IPS-18c (cell line): Measurements from ENCODE around the gene FBF1.
A peak's percentile ranks its signal among the peaks of the same experiment; 100 is the strongest.
"Not testable (repeated sequence)": the region's sequence is repeated elsewhere in the genome, so short reads cannot be mapped to it uniquely, and the experiment has no call there.

Experiments
- H3K4me3 ChIP-seq: 2 replicates; pipeline ENCODE4 v1.7.0; 2013; ENCODE audit warnings: low read depth, mild to moderate bottlenecking, low read length, moderate library complexity; ENCODE audit not compliant: insufficient read depth
- H3K9me3 ChIP-seq: one replicate; pipeline ENCODE4 v1.6.1; 2013; ENCODE audit warnings: mild to moderate bottlenecking, low read length, moderate library complexity; ENCODE audit not compliant: control insufficient read depth, insufficient read depth

Gene FBF1, protein sequence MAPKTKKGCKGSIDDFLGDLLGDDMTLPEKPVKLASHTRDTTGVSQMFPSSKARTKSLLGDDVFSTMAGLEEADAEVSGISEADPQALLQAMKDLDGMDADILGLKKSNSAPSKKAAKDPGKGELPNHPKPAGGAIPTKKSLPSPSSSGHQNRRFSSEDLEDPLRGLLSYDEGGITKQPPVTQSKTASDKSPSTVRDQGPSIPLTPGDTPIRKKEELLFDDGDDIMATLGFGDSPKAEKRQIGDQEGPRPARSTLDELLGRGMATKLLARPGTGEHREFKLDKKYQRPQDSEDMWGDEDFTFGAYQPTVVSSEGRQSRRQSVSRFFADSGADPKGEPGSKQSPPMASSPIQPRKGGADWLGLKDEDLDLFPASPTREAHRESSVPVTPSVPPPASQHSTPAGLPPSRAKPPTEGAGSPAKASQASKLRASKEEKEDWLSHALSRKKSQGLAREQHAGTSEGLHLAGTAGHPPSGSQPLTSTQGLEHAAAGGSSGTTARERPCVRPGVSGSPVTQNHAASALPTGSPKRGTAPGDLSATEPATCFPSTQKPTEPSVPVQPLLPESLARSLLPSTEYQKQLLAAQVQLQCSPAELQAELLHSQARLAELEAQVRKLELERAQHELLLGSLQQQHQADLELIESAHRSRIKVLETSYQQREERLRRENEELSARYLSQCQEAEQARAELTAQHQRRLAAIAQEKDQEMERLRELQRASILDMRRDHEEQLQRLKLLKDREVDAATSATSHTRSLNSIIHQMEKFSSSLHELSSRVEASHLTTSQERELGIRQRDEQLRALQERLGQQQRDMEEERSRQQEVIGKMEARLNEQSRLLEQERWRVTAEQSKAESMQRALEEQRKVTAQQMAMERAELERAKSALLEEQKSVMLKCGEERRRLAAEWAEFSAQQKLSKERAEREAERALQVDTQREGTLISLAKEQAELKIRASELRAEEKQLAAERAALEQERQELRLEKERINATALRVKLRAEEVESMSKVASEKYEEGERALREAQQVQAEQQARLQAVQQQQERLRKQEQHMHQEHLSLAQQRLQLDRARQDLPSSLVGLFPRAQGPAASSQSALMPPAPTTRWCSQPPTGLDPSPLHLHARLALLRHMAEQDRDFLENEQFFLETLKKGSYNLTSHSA

DNA sequence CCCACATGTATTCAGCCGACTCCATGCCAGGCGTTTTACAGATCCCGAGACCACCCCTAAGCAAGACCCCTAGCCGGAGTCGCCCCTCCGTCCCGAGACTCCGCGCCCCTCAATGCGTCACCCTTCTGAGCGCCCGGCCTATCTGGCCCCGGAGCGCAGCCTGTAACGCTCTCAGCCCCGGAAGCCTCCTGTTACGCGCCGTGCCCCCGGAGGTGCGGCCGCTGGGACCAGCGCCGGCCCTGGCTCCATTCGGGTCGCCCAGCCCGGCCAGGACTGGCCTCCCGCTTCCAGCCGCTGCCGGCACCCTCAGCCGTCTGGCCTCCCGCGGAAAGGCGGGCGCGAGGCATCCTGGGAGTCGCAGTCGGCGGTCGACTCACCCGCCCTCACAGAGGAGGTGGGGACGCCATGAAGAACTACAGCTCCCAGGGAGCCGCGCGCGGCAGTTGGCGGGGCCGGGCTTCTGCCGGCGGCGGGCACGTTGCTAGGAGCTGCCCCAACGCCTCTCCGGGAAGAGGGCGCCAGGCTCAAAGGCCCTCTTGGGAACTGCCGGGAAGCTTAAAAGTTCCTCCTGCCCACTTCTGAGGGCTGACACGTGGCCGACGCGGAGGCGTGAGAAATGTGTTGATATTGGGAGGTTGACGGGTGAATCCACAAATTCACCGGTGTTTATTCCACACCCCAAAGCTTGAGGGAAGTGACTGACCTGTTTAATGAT, at the start of gene FBF1:
TSS of gene FBF1 (minus strand) at position 316 of the 715 bp plus-strand sequence. CDS start 2,893 bp downstream, outside the sequence.
- no peaks in the 10 kb centered on the region for H3K9me3 ChIP-seq
- peak within 1 kb of the TSS; percentile 89 for H3K4me3 ChIP-seq

DNA sequence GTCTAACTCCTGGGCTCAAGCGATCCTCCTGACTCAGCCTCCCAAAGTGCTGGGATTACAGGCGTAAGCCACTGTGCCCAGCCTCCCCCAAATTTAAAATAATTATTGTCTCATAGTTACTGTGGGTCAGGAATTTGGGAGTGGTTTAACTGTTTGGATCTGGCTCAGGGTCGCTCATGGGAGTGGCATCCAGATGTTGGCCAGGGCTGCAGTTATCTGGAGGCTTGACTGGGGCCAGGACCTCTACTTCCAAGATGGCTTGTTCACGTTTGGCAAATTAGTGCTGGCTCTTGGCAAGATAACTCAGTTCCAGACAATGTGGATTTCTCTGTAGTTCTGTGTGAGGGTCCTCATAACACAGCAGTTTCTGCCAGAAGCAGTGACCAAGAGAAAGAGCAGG, 46.2 kb upstream of the FBF1 start:
- no peak overlapping the region for H3K4me3 ChIP-seq
- H3K9me3 ChIP-seq, result no peaks in the 10 kb centered on the region

DNA sequence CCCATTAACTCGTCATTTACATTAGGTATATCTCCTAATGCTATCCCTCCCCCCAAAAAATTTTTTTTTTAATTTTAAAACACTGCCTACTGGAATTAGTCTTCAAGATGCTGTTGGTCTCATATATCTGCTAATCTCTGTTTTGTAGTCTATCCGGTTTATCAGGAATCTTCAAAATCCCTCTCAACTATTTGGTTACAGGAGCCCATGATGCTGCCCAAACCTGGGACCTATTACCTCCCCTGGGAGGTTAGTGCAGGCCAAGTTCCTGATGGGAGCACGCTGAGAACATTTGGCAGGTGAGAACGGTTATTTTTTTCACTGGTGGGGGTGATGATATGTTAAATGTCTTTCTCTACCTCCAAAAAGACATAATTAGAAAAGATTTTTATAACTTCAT, 45.1 kb upstream of the FBF1 start:
- Histone ChIP-seq H3K4me3 (no peak overlapping the region), H3K9me3 (no peaks in the 10 kb centered on the region)

DNA sequence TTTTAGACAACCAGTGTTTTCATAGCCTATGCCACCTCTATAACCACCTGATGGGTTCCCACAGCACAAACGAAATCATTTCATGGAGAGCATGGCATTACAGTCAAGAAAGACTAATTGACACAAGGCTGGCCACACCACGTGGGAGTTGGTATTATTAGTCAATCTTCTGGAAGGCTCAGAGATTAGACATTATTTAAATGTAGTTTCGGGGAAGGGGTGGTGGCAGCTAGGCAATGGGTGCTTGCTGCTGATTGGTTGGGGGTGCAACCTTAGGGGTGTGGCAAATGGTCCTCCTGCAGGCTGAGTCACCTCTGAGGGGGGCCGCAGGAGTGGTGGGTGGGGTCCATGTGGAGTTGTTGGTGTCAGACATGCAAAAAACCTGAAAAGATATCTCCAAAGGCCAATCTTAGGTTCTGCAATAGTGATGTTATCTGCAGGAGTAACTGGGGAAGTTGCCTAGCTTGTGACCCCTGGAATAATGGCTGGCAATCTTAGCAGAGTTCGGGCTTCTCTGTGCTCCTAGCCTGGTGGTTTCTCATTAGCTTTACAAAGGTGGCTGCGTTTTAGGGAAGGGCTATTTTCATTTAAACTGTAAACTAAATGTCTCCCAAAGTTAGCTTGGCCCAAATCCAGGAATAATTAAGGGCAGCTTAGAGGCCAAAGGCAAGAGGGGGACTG, 42.8 kb upstream of the FBF1 start:
- Histone ChIP-seq H3K9me3 (no peaks in the 10 kb centered on the region), H3K4me3 (no peak overlapping the region)

DNA sequence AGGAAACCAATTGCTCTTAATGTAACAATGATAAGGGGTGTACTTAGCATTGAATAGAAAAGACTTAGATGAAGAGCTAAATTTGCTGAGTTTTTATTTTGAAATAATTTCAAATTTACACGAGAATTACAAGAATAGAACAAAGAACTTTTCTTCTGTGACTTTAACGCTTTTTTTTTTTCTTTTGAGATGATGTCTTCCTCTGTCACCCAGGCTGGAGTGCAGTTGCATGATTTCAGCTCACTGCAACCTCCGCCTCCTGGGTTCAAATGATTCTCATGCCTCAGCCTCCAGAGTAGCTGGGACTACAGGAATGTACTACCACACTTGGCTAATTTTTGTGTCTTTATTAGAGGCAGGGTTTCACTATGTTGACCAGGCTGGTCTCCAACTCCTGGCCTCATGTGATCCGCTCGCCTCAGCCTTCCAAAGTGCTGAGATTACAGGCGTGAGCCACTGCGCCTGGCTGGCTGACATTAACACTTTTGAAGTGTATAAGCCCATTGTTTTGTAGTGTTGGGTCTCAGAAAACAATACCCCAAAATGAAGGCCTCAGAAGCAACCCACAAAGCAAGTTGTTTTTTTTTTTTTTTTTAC, 40.3 kb upstream of the FBF1 start:
- H3K4me3 ChIP-seq, result no peak overlapping the region

DNA sequence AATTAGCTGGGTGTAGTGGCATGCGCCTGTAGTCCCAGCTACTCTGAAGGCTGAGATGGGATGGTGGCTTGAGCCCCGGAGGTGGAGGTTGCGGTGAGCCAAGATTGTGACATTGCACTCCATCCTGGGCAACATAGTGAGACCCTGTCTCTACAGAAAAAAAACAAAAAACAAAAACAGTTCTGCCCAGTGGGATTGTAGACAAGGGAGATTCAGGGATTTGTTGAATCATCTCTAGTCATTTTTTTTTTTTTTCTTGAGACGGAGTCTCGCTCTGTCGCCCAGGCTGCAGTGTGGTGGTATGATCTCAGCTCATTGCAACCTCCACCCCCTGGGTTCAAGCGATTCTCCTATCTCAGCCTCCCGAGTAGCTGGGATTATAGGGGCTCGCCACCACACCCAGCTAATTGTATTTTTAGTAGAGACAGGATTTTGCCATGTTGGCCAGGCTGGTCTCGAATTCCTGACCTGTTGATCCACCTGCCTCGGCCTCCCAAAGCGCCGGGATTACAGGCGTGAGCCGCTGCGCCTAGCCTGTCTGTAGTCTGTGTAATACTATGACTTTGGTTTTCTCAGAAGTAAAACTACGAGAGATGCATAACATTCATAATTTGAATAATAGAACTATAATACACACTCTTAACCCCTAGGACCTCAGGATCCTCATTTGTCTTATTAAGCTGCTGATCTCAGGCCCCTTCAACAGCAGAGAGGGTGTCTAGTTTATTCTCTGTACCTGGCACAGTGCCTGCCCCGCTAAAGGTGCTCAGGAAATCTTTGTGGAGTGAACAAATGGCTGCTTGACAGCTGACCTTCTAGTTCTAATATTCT, 39.6 kb upstream of the FBF1 start:
- Histone ChIP-seq H3K9me3 (no peaks in the 10 kb centered on the region), H3K4me3 (peak overlapping the region; percentile 89)

More for the DNA sequence above, 40.3 kb upstream of the FBF1 start:
- H3K9me3 ChIP-seq, result no peaks in the 10 kb centered on the region

DNA sequence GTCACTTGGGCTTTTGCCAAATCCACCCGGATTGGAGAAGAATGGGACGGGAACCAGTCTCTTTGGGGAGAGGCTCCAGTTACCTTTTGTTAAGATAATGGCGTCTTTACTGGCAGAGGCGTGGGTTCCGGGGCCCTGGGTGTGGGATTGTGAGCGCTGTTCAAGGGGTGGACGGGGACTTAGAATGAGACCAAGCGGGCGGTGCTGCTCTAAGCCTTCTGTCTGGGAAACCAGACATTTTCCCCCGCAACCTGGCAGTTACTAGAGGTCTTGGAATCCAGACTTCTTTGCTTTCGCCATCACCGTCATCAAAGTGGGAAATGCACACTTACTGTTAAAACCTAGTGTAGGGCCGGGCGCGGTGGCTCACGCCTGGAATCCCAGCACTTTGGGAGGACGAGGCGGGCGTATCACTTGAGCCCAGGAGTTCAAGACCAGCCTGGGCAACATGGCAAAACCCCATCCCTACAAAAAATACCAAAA, 38.9 kb upstream of the FBF1 start:
- no peaks in the 10 kb centered on the region for H3K9me3 ChIP-seq

DNA sequence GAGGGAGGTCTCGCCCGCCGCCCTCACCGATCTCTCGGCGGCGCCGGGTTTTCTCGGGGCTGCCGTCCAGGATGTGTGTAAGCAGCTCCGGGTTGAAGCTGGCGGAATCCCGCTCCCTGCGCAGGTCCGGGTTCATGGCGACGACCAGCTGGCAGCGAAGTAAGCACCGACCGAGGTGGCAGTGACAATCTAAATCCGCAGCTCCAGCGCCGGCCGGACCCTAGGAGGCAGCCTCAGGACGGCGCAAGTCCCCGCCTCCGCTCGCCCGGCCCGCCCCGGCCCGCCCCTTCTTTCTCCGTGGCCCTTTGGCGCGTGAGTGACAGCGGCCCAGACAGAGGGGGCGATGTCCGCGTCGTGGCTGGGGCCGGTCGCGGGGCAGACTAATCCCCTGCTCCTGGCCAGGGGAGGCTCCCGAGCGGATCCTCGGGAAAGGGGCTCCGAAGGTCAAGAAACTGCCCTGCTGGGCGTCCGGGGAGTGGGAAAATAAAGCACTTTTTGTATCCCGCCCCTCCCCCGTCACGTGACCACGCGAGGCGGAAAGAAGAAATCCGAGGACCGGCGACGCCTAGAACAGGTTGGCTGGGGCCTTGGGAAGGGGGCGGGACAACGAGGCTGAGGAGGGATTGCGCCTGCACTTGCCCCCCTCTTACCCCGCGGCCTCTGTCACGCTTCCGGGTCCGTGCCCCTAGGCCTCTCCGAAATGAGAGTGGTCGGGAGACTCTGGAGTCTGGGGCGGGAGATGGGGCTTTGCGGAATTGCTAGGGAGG, 38.3 kb upstream of the FBF1 start, which contains the start of the genes ACOX1 and TEN1:
TSS of gene ACOX1 (minus strand) at position 229 of the 767 bp plus-strand sequence. CDS start at position 136, 93 bp downstream.
TSS of gene TEN1 (plus strand) at position 303 of the 767 bp plus-strand sequence. CDS start 6,953 bp downstream, outside the sequence.
- no peaks in the 10 kb centered on the region for H3K9me3 ChIP-seq

More for the DNA sequence above, 38.9 kb upstream of the FBF1 start:
- peak overlapping the region; percentile 89 for H3K4me3 ChIP-seq

DNA sequence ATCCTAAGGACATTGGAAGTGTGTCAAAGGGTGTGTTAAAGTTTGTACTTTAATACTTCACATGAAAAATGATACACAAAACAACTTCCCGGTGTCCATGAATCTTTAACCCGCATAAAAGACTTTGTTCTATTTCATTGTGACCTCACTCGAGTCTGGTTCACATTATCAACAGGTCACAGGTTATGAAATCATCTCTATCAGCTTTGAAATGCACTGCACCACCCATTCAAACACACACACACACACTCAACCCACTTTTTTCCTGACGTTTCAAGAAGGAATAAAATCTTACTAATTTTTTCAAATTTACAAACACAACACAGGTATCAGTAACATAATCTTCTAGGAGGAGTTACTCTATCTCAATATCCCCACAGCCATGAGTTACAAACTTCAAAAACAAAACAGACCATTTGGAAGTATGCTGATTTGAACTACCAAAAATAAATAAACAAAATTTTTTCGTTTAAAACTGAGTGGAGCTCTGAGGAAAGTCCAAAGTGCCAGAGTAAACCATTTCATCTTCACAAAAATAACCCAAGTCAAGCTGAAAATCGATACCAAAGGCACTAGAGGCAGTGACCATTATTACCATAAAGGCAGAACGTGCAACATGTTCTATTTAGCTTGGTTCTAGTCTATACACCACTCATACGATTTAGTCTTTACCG, 35.5 kb upstream of the FBF1 start:
- Histone ChIP-seq H3K4me3 (no peak overlapping the region), H3K9me3 (no peaks in the 10 kb centered on the region)

More for the DNA sequence above, 38.3 kb upstream of the FBF1 start, which contains the start of the genes ACOX1 and TEN1:
- H3K4me3 ChIP-seq, result peak within 1 kb of the TSS; percentile 89

DNA sequence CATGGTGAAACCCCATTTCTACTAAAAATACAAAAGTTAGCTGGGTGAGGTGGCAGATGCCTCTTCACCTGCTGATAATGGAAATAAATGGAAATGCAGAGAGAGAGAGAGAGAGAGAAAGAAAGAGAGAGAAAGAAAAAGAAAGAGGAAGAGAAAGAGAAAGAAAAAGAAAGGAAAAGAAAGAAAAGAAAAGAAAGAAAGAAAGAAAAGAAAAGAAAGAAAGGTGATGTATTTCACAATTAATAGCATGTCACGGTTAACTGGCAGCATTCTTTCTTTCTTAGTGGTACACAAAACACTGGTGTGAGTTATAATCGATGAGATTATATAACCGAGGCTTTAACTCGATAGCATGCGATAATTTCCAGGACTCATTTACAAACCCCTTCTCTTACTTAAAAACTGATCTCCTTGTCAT, 34.9 kb upstream of the FBF1 start:
- Histone ChIP-seq H3K9me3 (no peaks in the 10 kb centered on the region), H3K4me3 (no peak overlapping the region)

DNA sequence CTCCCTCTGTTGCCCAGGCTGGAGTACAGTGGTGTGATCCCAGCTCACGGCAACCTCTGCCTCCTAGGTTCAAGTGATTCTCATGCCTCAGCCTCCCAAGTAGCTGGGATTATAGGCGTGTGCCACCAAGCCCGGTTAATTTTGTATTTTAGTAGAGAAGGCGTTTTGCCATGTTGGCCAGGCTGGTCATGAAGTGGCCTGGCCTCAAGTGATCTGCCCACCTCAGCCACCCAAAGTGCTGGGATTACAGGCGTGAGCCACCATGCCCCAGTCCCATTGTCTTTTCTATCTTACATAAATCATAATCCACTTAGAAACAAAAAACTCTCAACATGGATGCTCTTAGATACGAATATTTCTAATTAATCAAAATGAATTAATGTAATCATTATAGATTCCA, 34.3 kb upstream of the FBF1 start:
- H3K9me3 ChIP-seq, H3K4me3 ChIP-seq: not testable (repeated sequence)

DNA sequence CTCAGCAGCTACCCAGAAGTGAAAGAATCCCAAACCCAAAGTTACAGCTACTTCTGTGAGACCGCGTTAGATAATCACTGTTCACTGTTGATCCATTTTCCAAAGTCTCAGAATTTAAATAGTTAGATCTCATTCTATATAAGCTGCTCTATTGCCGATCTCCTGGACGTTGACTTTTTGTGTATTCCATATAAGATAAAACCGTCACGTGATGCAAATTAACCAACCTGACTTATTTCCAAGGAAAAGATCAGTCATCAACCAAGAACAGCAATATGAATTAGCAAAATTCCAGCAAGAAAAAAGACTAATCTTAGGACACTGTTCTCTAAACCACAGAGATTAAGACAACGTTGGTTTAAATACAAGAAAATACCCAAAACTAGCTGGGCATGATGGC, 29.8 kb upstream of the FBF1 start:
- H3K9me3 ChIP-seq, result no peaks in the 10 kb centered on the region

DNA sequence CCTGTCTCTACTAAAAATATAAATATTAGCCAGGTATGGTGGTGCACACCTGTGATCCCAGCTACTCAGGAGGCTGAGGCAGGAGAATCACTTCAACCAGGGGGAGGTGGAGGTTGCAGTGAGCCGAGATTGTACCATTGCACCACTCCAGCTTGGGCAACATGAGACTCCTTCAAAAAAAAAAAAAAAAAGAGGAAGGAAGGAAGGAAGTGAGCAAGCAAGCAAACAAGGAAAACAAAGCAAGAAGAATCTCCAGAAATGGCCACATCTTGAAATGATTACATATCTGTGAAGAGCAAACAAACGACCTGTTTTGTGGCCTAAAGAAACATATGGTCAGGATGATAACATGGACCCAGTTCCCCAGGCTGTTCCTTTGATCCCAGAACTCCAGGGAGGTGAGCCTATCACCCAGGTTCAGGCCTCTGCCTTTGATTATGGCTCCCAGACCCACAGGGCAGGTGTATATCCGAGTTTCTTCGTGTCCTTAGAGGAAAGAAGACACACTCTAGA, 29.2 kb upstream of the FBF1 start:
- Histone ChIP-seq H3K9me3 (no peaks in the 10 kb centered on the region), H3K4me3 (no peak overlapping the region)

More for the DNA sequence above, 29.8 kb upstream of the FBF1 start:
- H3K4me3 ChIP-seq, result no peak overlapping the region

DNA sequence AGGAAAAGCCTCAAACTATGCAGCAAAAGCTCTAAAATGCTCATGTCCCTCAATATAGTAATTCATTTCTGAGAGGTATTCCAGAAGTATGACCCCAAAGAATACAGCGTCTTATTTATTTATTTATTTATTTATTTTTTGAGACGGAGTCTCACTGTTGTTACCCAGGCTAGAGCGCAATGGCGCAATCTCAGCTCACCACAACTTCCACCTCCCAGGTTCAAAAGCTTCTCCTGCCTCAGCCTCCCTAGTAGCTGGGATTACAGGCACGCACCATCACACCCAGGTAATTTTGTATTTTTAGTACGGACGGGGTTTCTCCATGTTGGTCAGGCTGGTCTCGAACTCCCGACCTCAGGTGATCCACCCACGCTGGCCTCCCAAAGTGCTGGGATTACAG, 28.2 kb upstream of the FBF1 start:
- H3K9me3 ChIP-seq, H3K4me3 ChIP-seq: not testable (repeated sequence)
